GM12878 (cell line): Measurements from ENCODE around the gene AKAP13. TPM values are rescaled to one million over a fixed set of nuclear protein-coding genes. Genes with fewer than 3 reads are reported as not detected.

ENCODE experiments used
- ATAC-seq: fragments of 200-7000 bp; cut with Tn5 transposase; 3 replicates; pipeline ENCODE4 v1.9.1; 2020; ENCODE audit warnings: mild to moderate bottlenecking, moderate library complexity
- BruUV-seq: library from RNA; stranded (reverse); fragments of 400-500 nt; replicated peaks from 2 replicates; lab custom pipeline; 2021; lab: Mats Ljungman, UMichigan
- CTCF ChIA-PET: fragments of 300-600 bp; sonication (Branson Sonifier 250); formaldehyde crosslinking; extraction: SDS; loops from one replicate; lab custom pipeline; 2021; ENCODE audit warnings: inconsistent platforms; lab: Yijun Ruan, JAX
- POLR2A ChIA-PET: fragments of 350-600 bp; formaldehyde crosslinking; extraction: SDS; loops from one replicate; lab custom pipeline; 2021; ENCODE audit warnings: inconsistent platforms; lab: Charles Lee
- RAD21 ChIA-PET: fragments of 300-600 bp; sonication (Branson Sonifier 250); formaldehyde crosslinking; loops from one replicate; lab custom pipeline; 2023; ENCODE audit warnings: antibody characterized with exemption; ENCODE audit not compliant: unreplicated experiment; lab: Charles Lee
- SMC1A ChIA-PET: fragments of 300-600 bp; sonication (Branson Sonifier 250); formaldehyde crosslinking; loops from one replicate; lab custom pipeline; 2023; ENCODE audit not compliant: unreplicated experiment, uncharacterized antibody; lab: Charles Lee
- DNase-seq: peaks from one replicate; pipeline ENCODE4 v3.0.0-alpha.2; 2011; ENCODE audit warnings: low read depth, low spot score
- FAIRE-seq: peaks from 3 replicates; lab custom pipeline; 2011; peaks lifted over from hg19 to GRCh38; lab: Jason Lieb, UNC
- H2AFZ ChIP-seq: 2 replicates; pipeline ENCODE4 v1.6.0; 2011; ENCODE audit warnings: low read depth, low read length, control low read depth; ENCODE audit not compliant: control insufficient read depth
- H3K27ac ChIP-seq: 2 replicates; pipeline ENCODE4 v1.5.1; 2011; ENCODE audit warnings: control low read depth; ENCODE audit not compliant: control insufficient read depth, insufficient read depth
- H3K27me3 ChIP-seq, 2 experiments: replicated peaks in 1 of 2; 2 replicates each; pipeline versions ENCODE4 v1.6.0 to v1.6.1; 2011; ENCODE audit warnings: low read length in 1 of 2; ENCODE audit not compliant: control insufficient read depth in 2 of 2, insufficient read depth in 2 of 2
- H3K36me3 ChIP-seq, 2 experiments: 2 replicates each; pipeline ENCODE4 v1.5.1; 2011; ENCODE audit warnings: low read length in 1 of 2; ENCODE audit not compliant: control insufficient read depth in 2 of 2, insufficient read depth in 2 of 2
- H3K4me1 ChIP-seq: 2 replicates; pipeline ENCODE4 v1.6.1; 2011; ENCODE audit warnings: mild to moderate bottlenecking, low read length, moderate library complexity, mixed read lengths; ENCODE audit not compliant: control insufficient read depth, insufficient read depth
- H3K4me2 ChIP-seq: 2 replicates; pipeline ENCODE4 v1.6.0; 2011; ENCODE audit warnings: control low read depth; ENCODE audit not compliant: control insufficient read depth, insufficient read depth
- H3K4me3 ChIP-seq: fragments of 200-600 bp; sonication (generic); 2 replicates; pipeline ENCODE4 v1.5.1; 2016
- H3K79me2 ChIP-seq: 2 replicates; pipeline ENCODE4 v1.6.0; 2011; ENCODE audit warnings: low read length; ENCODE audit not compliant: control insufficient read depth, insufficient read depth
- H3K9ac ChIP-seq: 2 replicates; pipeline ENCODE4 v1.8.0; 2011; ENCODE audit warnings: low read length, control low read depth, mixed read lengths; ENCODE audit not compliant: control insufficient read depth, insufficient read depth
- H3K9me3 ChIP-seq: replicated peaks from 3 replicates; pipeline ENCODE4 v1.5.1; 2011; ENCODE audit warnings: mild to moderate bottlenecking, low read length; ENCODE audit not compliant: control insufficient read depth, insufficient read depth
- H4K20me1 ChIP-seq: 2 replicates; pipeline ENCODE4 v1.6.0; 2011; ENCODE audit not compliant: control insufficient read depth, insufficient read depth
- CHD1 ChIP-seq: IDR thresholded peaks from 2 replicates; pipeline ENCODE4 v1.6.1; 2012; ENCODE audit warnings: low read depth, low read length, improper control_type of control experiment
- CREB1 ChIP-seq: IDR thresholded peaks from 2 replicates; pipeline ENCODE4 v1.6.1; 2012; ENCODE audit warnings: low read depth, mild to moderate bottlenecking, inconsistent platforms
- EED ChIP-seq: sonication (generic); IDR thresholded peaks from 2 replicates; pipeline ENCODE4 v1.6.1; 2016; ENCODE audit warnings: antibody characterized with exemption, low read depth
- IKZF1 ChIP-seq: fragments of 450-650 bp; conservative IDR thresholded peaks from 2 replicates; pipeline ENCODE4 v1.6.1; 2017; ENCODE audit warnings: antibody characterized with exemption, mild to moderate bottlenecking
- MTA2 ChIP-seq: fragments of 450-650 bp; IDR thresholded peaks from 2 replicates; pipeline ENCODE4 v1.6.1; 2016; ENCODE audit warnings: low read depth, mild to moderate bottlenecking, moderate library complexity
- NR2C2 ChIP-seq: IDR thresholded peaks from 2 replicates; pipeline ENCODE4 v1.6.1; 2011; ENCODE audit warnings: borderline replicate concordance, low read depth; ENCODE audit not compliant: control insufficient read depth, insufficient read length
- PAX5 ChIP-seq: IDR thresholded peaks from 2 replicates; pipeline ENCODE4 v1.6.1; 2011; ENCODE audit warnings: low read depth, low read length, borderline replicate concordance
- PAX8 ChIP-seq: fragments of 450-650 bp; IDR thresholded peaks from 2 replicates; pipeline ENCODE4 v1.6.1; 2017; ENCODE audit warnings: mild to moderate bottlenecking, moderate library complexity
- POLR2A ChIP-seq: IDR thresholded peaks from 2 replicates; pipeline ENCODE4 v1.6.1; 2011; ENCODE audit warnings: low read depth, mild to moderate bottlenecking, low read length
- POU2F2 ChIP-seq: IDR thresholded peaks from 3 replicates; pipeline ENCODE4 v1.6.1; 2011; ENCODE audit warnings: low read depth, mild to moderate bottlenecking, low read length, borderline replicate concordance
- SIX5 ChIP-seq: IDR thresholded peaks from 2 replicates; pipeline ENCODE4 v1.6.1; 2011; ENCODE audit warnings: mild to moderate bottlenecking, low read depth, low read length, moderate library complexity; ENCODE audit not compliant: severe bottlenecking
- SKIL ChIP-seq: fragments of 450-650 bp; IDR thresholded peaks from 2 replicates; pipeline ENCODE4 v1.6.1; 2017; ENCODE audit warnings: mild to moderate bottlenecking, low read depth, inconsistent platforms; ENCODE audit not compliant: poor library complexity, severe bottlenecking
- SREBF1 ChIP-seq: IDR thresholded peaks from 2 replicates; pipeline ENCODE4 v1.6.1; 2012; ENCODE audit warnings: mild to moderate bottlenecking, low read length
- TARDBP ChIP-seq: IDR thresholded peaks from 2 replicates; pipeline ENCODE4 v1.6.1; 2016; ENCODE audit warnings: borderline replicate concordance
- TCF7 ChIP-seq: IDR thresholded peaks from 2 replicates; pipeline ENCODE4 v1.6.1; 2014; ENCODE audit warnings: antibody characterized with exemption, borderline replicate concordance
- WRNIP1 ChIP-seq: IDR thresholded peaks from 2 replicates; pipeline ENCODE4 v1.6.1; 2011; ENCODE audit warnings: low read depth, low read length, improper control_type of control experiment, borderline replicate concordance
- ZNF274 ChIP-seq: IDR thresholded peaks from one replicate; pipeline ENCODE4 v1.8.0; 2011; ENCODE audit not compliant: insufficient read length, insufficient read depth
- WGBS: methylation state at CpG from one replicate; pipeline ENCODE4 v1.1.6; 2016; ENCODE audit warnings: low lambda C conversion rate; ENCODE audit not compliant: insufficient replicate concordance, insufficient coverage; ENCODE audit errors: missing lambda C conversion rate; 5-methylcytosine and 5-hydroxymethylcytosine counted together
- in situ Hi-C: fragments of 300-500 bp; cut with MboI; formaldehyde crosslinking; loops from 9 replicates; pipeline ENCODE4 v1.14.3; 2018; ENCODE audit warnings: mixed read lengths
- intact Hi-C: fragments of 100-400 bp; cut with micrococcal nuclease; formaldehyde crosslinking; loops from one replicate; pipeline ENCODE4 v1.14.2; 2022; ENCODE audit not compliant: unreplicated experiment
- polyA plus RNA-seq, 11 experiments: library from polyadenylated mRNA; depleted of rRNA in 4 of 11; unstranded in 6 of 11; stranded (reverse) in 5 of 11; fragments of >200 nt; fragmentation: Nextera tagmentation in 4 of 11; fragmentation: Illumina TruSeq in 1 of 11; extraction: Ambion mirVana in 4 of 11; extraction: Trizol in 1 of 11; gene quantifications; 1 replicate in 1 of 11; 2 replicates in 10 of 11; pipeline versions ENCODE4 v1.2.1 to v1.2.3, GENCODE V29; 2011 to 2016; ENCODE audit warnings: inconsistent platforms in 2 of 11, missing spikeins in 2 of 11, low read depth in 1 of 11
- total RNA-seq, 4 experiments: library from RNA; depleted of rRNA in 3 of 4; stranded (reverse); fragments of >200 nt in 3 of 4; fragmentation: Illumina TruSeq in 1 of 4; extraction: Trizol in 1 of 4; gene quantifications; 2 replicates each; pipeline versions ENCODE4 v1.2.1 to v1.2.3, GENCODE V29; 2013 to 2021
- TF ChIP-seq, protein P1 (sequence below): fragments of 150-350 bp; IDR thresholded peaks from 2 replicates; pipeline ENCODE4 v1.6.1; 2014; ENCODE audit warnings: mild to moderate bottlenecking, low read depth, low read length
- TF ChIP-seq, protein P2 (sequence below): fragments of 150-350 bp; IDR thresholded peaks from 2 replicates; pipeline ENCODE4 v1.6.1; 2016; ENCODE audit warnings: low read depth, low read length

Gene AKAP13
- total and polyA plus RNA-seq, 10 of the 15 experiments (the other 5 are each of a cell fraction or from before 2014, with no cell fraction given): 14.4 to 74.9 (median 55.1) TPM

DNA sequence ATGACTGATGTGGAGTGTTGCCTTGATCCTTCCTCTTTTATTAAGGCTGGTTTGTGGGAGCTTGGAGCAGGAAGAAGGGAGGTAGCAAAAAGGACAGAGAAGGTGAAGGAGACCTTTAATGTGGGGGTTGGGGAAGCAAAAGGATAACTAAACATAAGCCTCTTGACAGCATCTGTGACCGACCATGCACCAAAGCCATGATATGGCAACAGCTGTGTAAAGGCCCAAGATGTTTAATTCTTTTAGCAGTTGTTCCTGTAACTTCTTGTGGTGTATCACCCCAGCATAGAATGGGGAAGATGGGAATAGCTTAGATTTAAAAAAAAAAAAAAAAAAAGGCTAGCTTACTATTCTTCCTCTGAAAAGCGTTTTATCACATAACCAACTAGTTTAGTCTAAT, 219.6 kb downstream of the AKAP13 start (continued):
- no peak for TF ChIP-seq SREBF1
- TF ChIP-seq PAX5: no peak
- no peak for TF ChIP-seq ZNF274
- no peak for TF ChIP-seq MTA2
- TF ChIP-seq, protein P1, sequence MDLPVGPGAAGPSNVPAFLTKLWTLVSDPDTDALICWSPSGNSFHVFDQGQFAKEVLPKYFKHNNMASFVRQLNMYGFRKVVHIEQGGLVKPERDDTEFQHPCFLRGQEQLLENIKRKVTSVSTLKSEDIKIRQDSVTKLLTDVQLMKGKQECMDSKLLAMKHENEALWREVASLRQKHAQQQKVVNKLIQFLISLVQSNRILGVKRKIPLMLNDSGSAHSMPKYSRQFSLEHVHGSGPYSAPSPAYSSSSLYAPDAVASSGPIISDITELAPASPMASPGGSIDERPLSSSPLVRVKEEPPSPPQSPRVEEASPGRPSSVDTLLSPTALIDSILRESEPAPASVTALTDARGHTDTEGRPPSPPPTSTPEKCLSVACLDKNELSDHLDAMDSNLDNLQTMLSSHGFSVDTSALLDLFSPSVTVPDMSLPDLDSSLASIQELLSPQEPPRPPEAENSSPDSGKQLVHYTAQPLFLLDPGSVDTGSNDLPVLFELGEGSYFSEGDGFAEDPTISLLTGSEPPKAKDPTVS: no peak

- ChIA-PET RAD21 (no interaction called here), POLR2A (no interaction called here), CTCF (interaction anchor here (1.2 kb wide), 1 partner anchor 13 kb away, joined by 3 read pairs; no protein-coding TSS in a partner anchor), SMC1A (interaction anchor here (1.1 kb wide), 1 partner anchor 16 kb away, joined by 3 read pairs; no protein-coding TSS in a partner anchor)
- in situ Hi-C loops (no loop called here), intact Hi-C loops (no loop called here)
- H3K27me3 ChIP-seq: no peaks in the 10 kb centered on the region
- DNase-seq (no peak), ATAC-seq (no peak), FAIRE-seq (no peak)
- no peak overlapping the region for H3K4me2 ChIP-seq
- WGBS: 97% methylated on average over 1 of the region's 1 CpG
- no peaks in the 10 kb centered on the region for H4K20me1 ChIP-seq
- BruUV-seq: no TSS peak
- H3K9ac ChIP-seq: no peak overlapping the region
- no peak overlapping the region for H3K27ac ChIP-seq
- H3K36me3 ChIP-seq: peaks cover 0 to 12% of the 10 kb centered on the region in 2 experiments; a peak in 2 of 4 replicates
- no peak overlapping the region for H2AFZ ChIP-seq
- no peaks in the 10 kb centered on the region for H3K9me3 ChIP-seq
- no peaks in the 10 kb centered on the region for H3K79me2 ChIP-seq
- no peaks in the 10 kb centered on the region for H3K4me1 ChIP-seq
- H3K4me3 ChIP-seq: no peak overlapping the region
- TF ChIP-seq IKZF1: no peak
- TF ChIP-seq MTA2: no peak
- no peak for TF ChIP-seq SIX5
- TF ChIP-seq CHD1: no peak
- TF ChIP-seq WRNIP1: no peak
- no peak for TF ChIP-seq POU2F2
- no peak for TF ChIP-seq TARDBP
- TF ChIP-seq TCF7: no peak
- no peak for TF ChIP-seq POLR2A
- TF ChIP-seq, protein P2, sequence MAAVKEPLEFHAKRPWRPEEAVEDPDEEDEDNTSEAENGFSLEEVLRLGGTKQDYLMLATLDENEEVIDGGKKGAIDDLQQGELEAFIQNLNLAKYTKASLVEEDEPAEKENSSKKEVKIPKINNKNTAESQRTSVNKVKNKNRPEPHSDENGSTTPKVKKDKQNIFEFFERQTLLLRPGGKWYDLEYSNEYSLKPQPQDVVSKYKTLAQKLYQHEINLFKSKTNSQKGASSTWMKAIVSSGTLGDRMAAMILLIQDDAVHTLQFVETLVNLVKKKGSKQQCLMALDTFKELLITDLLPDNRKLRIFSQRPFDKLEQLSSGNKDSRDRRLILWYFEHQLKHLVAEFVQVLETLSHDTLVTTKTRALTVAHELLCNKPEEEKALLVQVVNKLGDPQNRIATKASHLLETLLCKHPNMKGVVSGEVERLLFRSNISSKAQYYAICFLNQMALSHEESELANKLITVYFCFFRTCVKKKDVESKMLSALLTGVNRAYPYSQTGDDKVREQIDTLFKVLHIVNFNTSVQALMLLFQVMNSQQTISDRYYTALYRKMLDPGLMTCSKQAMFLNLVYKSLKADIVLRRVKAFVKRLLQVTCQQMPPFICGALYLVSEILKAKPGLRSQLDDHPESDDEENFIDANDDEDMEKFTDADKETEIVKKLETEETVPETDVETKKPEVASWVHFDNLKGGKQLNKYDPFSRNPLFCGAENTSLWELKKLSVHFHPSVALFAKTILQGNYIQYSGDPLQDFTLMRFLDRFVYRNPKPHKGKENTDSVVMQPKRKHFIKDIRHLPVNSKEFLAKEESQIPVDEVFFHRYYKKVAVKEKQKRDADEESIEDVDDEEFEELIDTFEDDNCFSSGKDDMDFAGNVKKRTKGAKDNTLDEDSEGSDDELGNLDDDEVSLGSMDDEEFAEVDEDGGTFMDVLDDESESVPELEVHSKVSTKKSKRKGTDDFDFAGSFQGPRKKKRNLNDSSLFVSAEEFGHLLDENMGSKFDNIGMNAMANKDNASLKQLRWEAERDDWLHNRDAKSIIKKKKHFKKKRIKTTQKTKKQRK: no peak
- no peak for TF ChIP-seq EED
- TF ChIP-seq CREB1: no peak
- TF ChIP-seq PAX8: no peak
- no peak for TF ChIP-seq SKIL
- no peak for TF ChIP-seq NR2C2
These were observed 222.8 kb downstream of the AKAP13 start for GRCh38 chr15:85603160-85603559.
